ENCODE measurements around the gene ACAP3.

DNA sequence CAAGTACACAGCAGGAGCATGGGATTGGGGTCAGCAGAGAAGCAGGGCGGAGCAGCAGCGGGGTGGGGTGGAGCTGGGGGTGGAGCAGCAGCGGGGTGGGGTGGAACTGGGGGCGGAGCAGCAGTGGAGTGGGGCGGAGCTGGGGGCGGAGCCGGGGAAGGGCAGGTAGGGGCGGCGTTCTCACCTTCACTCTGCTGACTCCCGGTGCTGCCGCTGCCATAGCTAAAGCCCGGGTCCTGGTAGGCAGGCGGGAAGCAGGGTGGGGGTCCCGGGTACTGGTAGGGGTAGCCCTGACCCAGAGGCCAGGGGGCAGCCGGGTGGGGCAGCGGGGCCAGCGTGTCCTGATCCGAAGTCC lies 30.0 kb upstream of the ACAP3 start:
- TF ChIP-seq, protein P1, sequence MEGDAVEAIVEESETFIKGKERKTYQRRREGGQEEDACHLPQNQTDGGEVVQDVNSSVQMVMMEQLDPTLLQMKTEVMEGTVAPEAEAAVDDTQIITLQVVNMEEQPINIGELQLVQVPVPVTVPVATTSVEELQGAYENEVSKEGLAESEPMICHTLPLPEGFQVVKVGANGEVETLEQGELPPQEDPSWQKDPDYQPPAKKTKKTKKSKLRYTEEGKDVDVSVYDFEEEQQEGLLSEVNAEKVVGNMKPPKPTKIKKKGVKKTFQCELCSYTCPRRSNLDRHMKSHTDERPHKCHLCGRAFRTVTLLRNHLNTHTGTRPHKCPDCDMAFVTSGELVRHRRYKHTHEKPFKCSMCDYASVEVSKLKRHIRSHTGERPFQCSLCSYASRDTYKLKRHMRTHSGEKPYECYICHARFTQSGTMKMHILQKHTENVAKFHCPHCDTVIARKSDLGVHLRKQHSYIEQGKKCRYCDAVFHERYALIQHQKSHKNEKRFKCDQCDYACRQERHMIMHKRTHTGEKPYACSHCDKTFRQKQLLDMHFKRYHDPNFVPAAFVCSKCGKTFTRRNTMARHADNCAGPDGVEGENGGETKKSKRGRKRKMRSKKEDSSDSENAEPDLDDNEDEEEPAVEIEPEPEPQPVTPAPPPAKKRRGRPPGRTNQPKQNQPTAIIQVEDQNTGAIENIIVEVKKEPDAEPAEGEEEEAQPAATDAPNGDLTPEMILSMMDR (IDR thresholded peaks at IDR 0.05) = no peak
- TF ChIP-seq POLR2A (IDR thresholded peaks at IDR 0.05) = no peak

All from Peyer's patch (tissue), 4 donors.